IMR-90 (cell line): ENCODE measurements around the gene EPS8.

ENCODE experiments used
- BHLHE40 ChIP-seq: fragments of 150-350 bp; IDR thresholded peaks from 2 replicates; pipeline ENCODE4 v1.6.1; 2016; ENCODE audit warnings: mild to moderate bottlenecking, low read depth, low read length
- CEBPB ChIP-seq: IDR thresholded peaks from 2 replicates; pipeline ENCODE4 v1.6.1; 2012; ENCODE audit warnings: low read depth, low read length, improper control_type of control experiment
- MAFK ChIP-seq: IDR thresholded peaks from 2 replicates; pipeline ENCODE4 v1.6.1; 2012; ENCODE audit warnings: low read depth, low read length, improper control_type of control experiment
- MXI1 ChIP-seq: IDR thresholded peaks from 2 replicates; pipeline ENCODE4 v1.6.1; 2012; ENCODE audit warnings: low read depth, mild to moderate bottlenecking, low read length, moderate library complexity, borderline replicate concordance
- POLR2A ChIP-seq: IDR thresholded peaks from 2 replicates; pipeline ENCODE4 v1.6.1; 2012; ENCODE audit warnings: mild to moderate bottlenecking, low read depth, low read length
- RAD21 ChIP-seq: IDR thresholded peaks from 2 replicates; pipeline ENCODE4 v1.6.1; 2012; ENCODE audit warnings: low read length, improper control_type of control experiment
- TF ChIP-seq, protein P1 (sequence below): conservative IDR thresholded peaks from 2 replicates; pipeline ENCODE4 v1.5.1; 2012; ENCODE audit warnings: mild to moderate bottlenecking, low read depth, low read length, improper control_type of control experiment

DNA sequence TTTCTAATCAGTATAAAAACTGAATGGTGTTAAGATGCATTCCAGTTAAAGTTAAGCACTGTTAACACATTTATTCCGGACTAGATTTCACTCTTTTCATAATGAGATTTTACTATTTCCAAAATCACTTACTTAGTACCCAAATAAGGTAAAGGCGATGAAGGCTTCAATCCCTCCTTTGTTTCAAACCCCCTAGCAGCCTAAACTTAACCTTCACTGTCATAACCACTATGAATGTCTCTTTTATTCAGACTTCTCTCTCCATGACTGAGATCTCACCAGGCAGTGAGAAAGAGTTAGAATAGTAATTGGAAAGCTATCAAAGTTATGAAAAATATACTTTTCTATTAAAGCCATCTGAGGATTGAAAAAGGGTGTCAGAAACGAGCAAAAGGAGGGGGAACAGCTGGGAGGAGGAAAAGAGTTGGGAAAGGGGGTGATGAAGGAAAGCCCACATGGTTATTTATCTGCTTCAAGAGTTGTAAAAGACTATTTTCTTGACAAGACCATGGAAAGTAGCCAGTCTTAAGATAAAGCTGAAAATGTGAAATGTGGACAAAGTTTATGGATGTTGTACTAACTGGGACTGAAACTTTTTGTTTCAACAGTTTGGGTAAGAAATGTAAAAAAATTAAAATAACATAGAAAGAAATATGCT is 11.7 kb downstream of the EPS8 start:
- TF ChIP-seq POLR2A: no peak
- TF ChIP-seq, protein P1, sequence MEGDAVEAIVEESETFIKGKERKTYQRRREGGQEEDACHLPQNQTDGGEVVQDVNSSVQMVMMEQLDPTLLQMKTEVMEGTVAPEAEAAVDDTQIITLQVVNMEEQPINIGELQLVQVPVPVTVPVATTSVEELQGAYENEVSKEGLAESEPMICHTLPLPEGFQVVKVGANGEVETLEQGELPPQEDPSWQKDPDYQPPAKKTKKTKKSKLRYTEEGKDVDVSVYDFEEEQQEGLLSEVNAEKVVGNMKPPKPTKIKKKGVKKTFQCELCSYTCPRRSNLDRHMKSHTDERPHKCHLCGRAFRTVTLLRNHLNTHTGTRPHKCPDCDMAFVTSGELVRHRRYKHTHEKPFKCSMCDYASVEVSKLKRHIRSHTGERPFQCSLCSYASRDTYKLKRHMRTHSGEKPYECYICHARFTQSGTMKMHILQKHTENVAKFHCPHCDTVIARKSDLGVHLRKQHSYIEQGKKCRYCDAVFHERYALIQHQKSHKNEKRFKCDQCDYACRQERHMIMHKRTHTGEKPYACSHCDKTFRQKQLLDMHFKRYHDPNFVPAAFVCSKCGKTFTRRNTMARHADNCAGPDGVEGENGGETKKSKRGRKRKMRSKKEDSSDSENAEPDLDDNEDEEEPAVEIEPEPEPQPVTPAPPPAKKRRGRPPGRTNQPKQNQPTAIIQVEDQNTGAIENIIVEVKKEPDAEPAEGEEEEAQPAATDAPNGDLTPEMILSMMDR: no peak
- TF ChIP-seq CEBPB: no peak
- TF ChIP-seq RAD21: no peak
- TF ChIP-seq MAFK: no peak
- TF ChIP-seq MXI1: no peak
- TF ChIP-seq BHLHE40: no peak
